ENCODE results near the gene XKR7.

GRCh38 chr20:31956556-31957526, 11.1 kb upstream of the XKR7 start:
- TF ChIP-seq CTCF (IDR thresholded peaks at IDR 0.05) (no peak), POLR2A (IDR thresholded peaks at IDR 0.05; ENCODE audit: low read depth) (no peak), EP300 (IDR thresholded peaks at IDR 0.05) (no peak), POLR2AphosphoS5 (IDR thresholded peaks at IDR 0.05) (no peak)

Measured in esophagus muscularis mucosa (tissue), 4 donors.